H1 (cell line): Measurements from ENCODE around the gene NCK2. TPM values are rescaled to one million over a fixed set of nuclear protein-coding genes. Genes with fewer than 3 reads are reported as not detected.

Experiments
- CHD7 ChIP-seq: fragments of 300-600 bp; sonication (generic); IDR thresholded peaks from 2 replicates; pipeline ENCODE4 v1.7.1; 2012; ENCODE audit warnings: low read length, moderate library complexity, mild to moderate bottlenecking, inconsistent platforms; ENCODE audit not compliant: insufficient replicate concordance
- GTF2F1 ChIP-seq: IDR thresholded peaks from 2 replicates; pipeline ENCODE4 v1.6.1; 2012; ENCODE audit warnings: low read depth, low read length, improper control_type of control experiment, borderline replicate concordance
- RAD21 ChIP-seq, 2 experiments: IDR thresholded peaks in 1 of 2; conservative IDR thresholded peaks in 1 of 2; 2 replicates each; pipeline ENCODE4 v1.6.1; 2011; ENCODE audit warnings: low read depth in 2 of 2, low read length in 2 of 2, improper control_type of control experiment in 1 of 2, inconsistent platforms in 1 of 2, mild to moderate bottlenecking in 1 of 2, moderate library complexity in 1 of 2
- polyA plus RNA-seq, 7 experiments: library from polyadenylated mRNA; depleted of rRNA in 3 of 7; stranded (reverse) in 5 of 7; unstranded in 2 of 7; fragments of >200 nt in 5 of 7; fragments of 200-250 nt in 2 of 7; gene quantifications; 1 replicate in 5 of 7; 2 replicates in 1 of 7; 4 replicates in 1 of 7; pipeline versions ENCODE4 v1.2.1 to v1.2.3, GENCODE V29; 2011 to 2013; ENCODE audit warnings: missing spikeins in 2 of 7, mixed read lengths in 2 of 7
- total RNA-seq: library from RNA; stranded (reverse); fragmentation: NEBNext Ultra II Directional; extraction: Animal tissue kit (Norgen Biotek cat#: 25700); gene quantifications from 2 replicates; pipeline ENCODE4 v1.2.1, GENCODE V29; 2021

NCK2 gene
- total and polyA plus RNA-seq, 2 of the 8 experiments (the other 6 are each of a cell fraction or from before 2014, with no cell fraction given) = 30.3 to 65.7 TPM

GRCh38 chr2:105893011-105893995 lies 148.6 kb downstream of the NCK2 start (continued):
- TF ChIP-seq CHD7 = no peak
- no peak for TF ChIP-seq RAD21 (IDR thresholded peaks at IDR 0.05 in 1 of 2, conservative IDR thresholded peaks at IDR 0.05 in 1 of 2; ENCODE audit: low read depth in 2 of 2, low read length in 2 of 2)
- TF ChIP-seq GTF2F1 = no peak
